Measurements from ENCODE around the gene ZNF782.

ZNF782 gene

GRCh38 chr9:96874201-96874785, 20.0 kb upstream of the ZNF782 start:
- TF ChIP-seq SNAI2 (CRISPR knock-in tag; IDR thresholded peaks at IDR 0.05), result no peak
- TF ChIP-seq ZNF8 (CRISPR knock-in tag; IDR thresholded peaks at IDR 0.05), result no peak
- TF ChIP-seq ZNF565 (CRISPR knock-in tag; conservative IDR thresholded peaks at IDR 0.05; ENCODE audit: low read depth), result no peak
- no peak for TF ChIP-seq POU6F1 (CRISPR knock-in tag; IDR thresholded peaks at IDR 0.05; ENCODE audit: borderline replicate concordance, low read depth)
- no peak for TF ChIP-seq ZFP3 (CRISPR knock-in tag; IDR thresholded peaks at IDR 0.05)
- TF ChIP-seq, protein P1, sequence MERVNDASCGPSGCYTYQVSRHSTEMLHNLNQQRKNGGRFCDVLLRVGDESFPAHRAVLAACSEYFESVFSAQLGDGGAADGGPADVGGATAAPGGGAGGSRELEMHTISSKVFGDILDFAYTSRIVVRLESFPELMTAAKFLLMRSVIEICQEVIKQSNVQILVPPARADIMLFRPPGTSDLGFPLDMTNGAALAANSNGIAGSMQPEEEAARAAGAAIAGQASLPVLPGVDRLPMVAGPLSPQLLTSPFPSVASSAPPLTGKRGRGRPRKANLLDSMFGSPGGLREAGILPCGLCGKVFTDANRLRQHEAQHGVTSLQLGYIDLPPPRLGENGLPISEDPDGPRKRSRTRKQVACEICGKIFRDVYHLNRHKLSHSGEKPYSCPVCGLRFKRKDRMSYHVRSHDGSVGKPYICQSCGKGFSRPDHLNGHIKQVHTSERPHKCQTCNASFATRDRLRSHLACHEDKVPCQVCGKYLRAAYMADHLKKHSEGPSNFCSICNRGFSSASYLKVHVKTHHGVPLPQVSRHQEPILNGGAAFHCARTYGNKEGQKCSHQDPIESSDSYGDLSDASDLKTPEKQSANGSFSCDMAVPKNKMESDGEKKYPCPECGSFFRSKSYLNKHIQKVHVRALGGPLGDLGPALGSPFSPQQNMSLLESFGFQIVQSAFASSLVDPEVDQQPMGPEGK (CRISPR knock-in tag; IDR thresholded peaks at IDR 0.05; ENCODE audit: borderline replicate concordance), result no peak
- no peak for TF ChIP-seq BACH2 (CRISPR knock-in tag; IDR thresholded peaks at IDR 0.05; ENCODE audit: borderline replicate concordance)
- TF ChIP-seq OSR1 (CRISPR knock-in tag; IDR thresholded peaks at IDR 0.05), result no peak
- TF ChIP-seq CSRNP3 (CRISPR knock-in tag; IDR thresholded peaks at IDR 0.05), result no peak
- no peak for TF ChIP-seq TOX (CRISPR knock-in tag; IDR thresholded peaks at IDR 0.05; ENCODE audit: borderline replicate concordance)
- no peak for TF ChIP-seq GLIS3 (CRISPR knock-in tag; IDR thresholded peaks at IDR 0.05)
- no peak for TF ChIP-seq CSDC2 (CRISPR knock-in tag; IDR thresholded peaks at IDR 0.05)
- no peak for TF ChIP-seq PPARA (CRISPR knock-in tag; IDR thresholded peaks at IDR 0.05; ENCODE audit: borderline replicate concordance)
- TF ChIP-seq, protein P2, sequence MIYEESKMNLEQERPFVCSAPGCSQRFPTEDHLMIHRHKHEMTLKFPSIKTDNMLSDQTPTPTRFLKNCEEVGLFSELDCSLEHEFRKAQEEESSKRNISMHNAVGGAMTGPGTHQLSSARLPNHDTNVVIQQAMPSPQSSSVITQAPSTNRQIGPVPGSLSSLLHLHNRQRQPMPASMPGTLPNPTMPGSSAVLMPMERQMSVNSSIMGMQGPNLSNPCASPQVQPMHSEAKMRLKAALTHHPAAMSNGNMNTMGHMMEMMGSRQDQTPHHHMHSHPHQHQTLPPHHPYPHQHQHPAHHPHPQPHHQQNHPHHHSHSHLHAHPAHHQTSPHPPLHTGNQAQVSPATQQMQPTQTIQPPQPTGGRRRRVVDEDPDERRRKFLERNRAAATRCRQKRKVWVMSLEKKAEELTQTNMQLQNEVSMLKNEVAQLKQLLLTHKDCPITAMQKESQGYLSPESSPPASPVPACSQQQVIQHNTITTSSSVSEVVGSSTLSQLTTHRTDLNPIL (CRISPR knock-in tag; IDR thresholded peaks at IDR 0.05; ENCODE audit: low read depth), result no peak
- TF ChIP-seq ZFP30 (CRISPR knock-in tag; IDR thresholded peaks at IDR 0.05), result no peak
- TF ChIP-seq TCF4 (CRISPR knock-in tag; IDR thresholded peaks at IDR 0.05; ENCODE audit: borderline replicate concordance), result no peak
- TF ChIP-seq ZC3H10 (CRISPR knock-in tag; IDR thresholded peaks at IDR 0.05), result no peak
- TF ChIP-seq ESRRG (CRISPR knock-in tag; IDR thresholded peaks at IDR 0.05), result no peak
- ATAC-seq, result no peak

DNA sequence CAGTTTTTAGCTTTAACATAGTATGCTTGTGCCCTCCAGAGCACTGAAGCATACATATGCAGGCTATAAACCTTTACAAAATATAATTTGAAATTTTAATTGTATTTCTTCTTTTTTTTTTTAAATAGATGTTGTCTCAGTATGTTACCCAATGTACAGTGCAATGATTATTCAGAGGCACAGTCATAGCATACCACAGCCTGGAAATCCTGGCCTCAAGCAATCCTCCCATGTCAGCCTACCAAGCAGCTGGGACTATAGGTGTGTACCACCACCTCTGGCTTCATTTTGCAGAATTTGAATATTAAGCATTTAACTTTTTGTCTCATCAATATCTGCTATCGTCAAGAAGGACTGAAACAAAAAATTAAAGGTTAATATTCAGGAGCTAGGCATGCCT, 16.9 kb upstream of the ZNF782 start:
- TF ChIP-seq ZFP3 (CRISPR knock-in tag; IDR thresholded peaks at IDR 0.05) (no peak), ZNF8 (CRISPR knock-in tag; IDR thresholded peaks at IDR 0.05) (no peak), ZNF70 (CRISPR knock-in tag; IDR thresholded peaks at IDR 0.05) (no peak), ZNF565 (CRISPR knock-in tag; conservative IDR thresholded peaks at IDR 0.05; ENCODE audit: low read depth) (no peak), TOX (CRISPR knock-in tag; IDR thresholded peaks at IDR 0.05; ENCODE audit: borderline replicate concordance) (no peak), ESRRG (CRISPR knock-in tag; IDR thresholded peaks at IDR 0.05) (no peak), PPARA (CRISPR knock-in tag; IDR thresholded peaks at IDR 0.05; ENCODE audit: borderline replicate concordance) (no peak)
- ATAC-seq, result no peak

DNA sequence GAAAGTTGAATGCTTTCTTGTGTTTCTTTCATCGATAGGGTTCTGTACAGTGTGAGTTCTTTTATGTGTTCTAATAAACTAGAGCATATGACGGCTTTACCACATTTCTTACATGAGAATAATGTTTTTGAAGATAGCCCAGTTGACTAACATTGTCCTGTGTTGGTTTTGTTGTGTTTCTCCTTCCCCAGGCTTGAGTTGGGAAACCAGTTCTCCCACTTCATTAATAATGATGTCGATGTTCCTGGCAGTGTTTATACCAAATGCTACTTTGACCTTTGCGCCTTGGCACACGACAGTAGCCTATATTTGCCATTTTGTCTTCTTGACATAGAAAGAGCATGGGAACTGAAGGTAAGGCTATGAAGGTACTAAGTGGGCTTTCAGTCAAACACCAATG, 14.4 kb upstream of the ZNF782 start:
- no peak for ATAC-seq
- TF ChIP-seq ZFP3 (CRISPR knock-in tag; IDR thresholded peaks at IDR 0.05) (no peak), RARB (CRISPR knock-in tag; IDR thresholded peaks at IDR 0.05) (no peak), SNAI2 (CRISPR knock-in tag; IDR thresholded peaks at IDR 0.05) (no peak), GLIS3 (CRISPR knock-in tag; IDR thresholded peaks at IDR 0.05) (no peak), TCF4 (CRISPR knock-in tag; IDR thresholded peaks at IDR 0.05; ENCODE audit: borderline replicate concordance) (no peak), ZC3H10 (CRISPR knock-in tag; IDR thresholded peaks at IDR 0.05) (no peak), ZFP30 (CRISPR knock-in tag; IDR thresholded peaks at IDR 0.05) (no peak), ARNTL (CRISPR knock-in tag; IDR thresholded peaks at IDR 0.05; ENCODE audit: borderline replicate concordance, low read depth) (no peak), CSRNP3 (CRISPR knock-in tag; IDR thresholded peaks at IDR 0.05) (no peak), POU6F1 (CRISPR knock-in tag; IDR thresholded peaks at IDR 0.05; ENCODE audit: borderline replicate concordance, low read depth) (no peak), BACH2 (CRISPR knock-in tag; IDR thresholded peaks at IDR 0.05; ENCODE audit: borderline replicate concordance) (no peak), ZNF8 (CRISPR knock-in tag; IDR thresholded peaks at IDR 0.05) (no peak), ESRRG (CRISPR knock-in tag; IDR thresholded peaks at IDR 0.05) (no peak)
- TF ChIP-seq, protein P2 (CRISPR knock-in tag; IDR thresholded peaks at IDR 0.05; ENCODE audit: low read depth), result no peak
